Activated T-helper 2 cell treated with anti-CD3 and anti-CD28 coated beads, Interferon-gamma antibody, Interleukin-2, Interleukin-4, amounts not matched to agents 10 μg/mL and 5 μg/mL and 100 μg/mL, durations not matched to agents 14 hours and 24 hours and 36 hours (primary cell): ENCODE results near the gene TYK2. TPM values are rescaled to one million over a fixed set of nuclear protein-coding genes. Genes with fewer than 3 reads are reported as not detected.
"Not testable (repeated sequence)": the region's sequence is repeated elsewhere in the genome, so short reads cannot be mapped to it uniquely, and the experiment has no call there.

Experiments used
- DNase-seq: peaks from one replicate; pipeline ENCODE4 v3.0.0; 2021; ENCODE audit warnings: low spot score
- H3K27ac Mint-ChIP-seq: one replicate; pipeline ENCODE4 v1.8.0; 2021; ENCODE audit warnings: mixed read lengths
- H3K27me3 Mint-ChIP-seq: one replicate; pipeline ENCODE4 v1.8.0; 2021; ENCODE audit warnings: low read depth, mixed read lengths
- H3K36me3 Mint-ChIP-seq: one replicate; pipeline ENCODE4 v1.8.0; 2021; ENCODE audit warnings: low read depth, mixed read lengths
- H3K4me1 Mint-ChIP-seq: one replicate; pipeline ENCODE4 v1.8.0; 2021; ENCODE audit warnings: low read depth, mixed read lengths
- H3K4me3 Mint-ChIP-seq: one replicate; pipeline ENCODE4 v1.8.0; 2021; ENCODE audit warnings: low read depth, mild to moderate bottlenecking, moderate library complexity, mixed read lengths
- H3K9me3 Mint-ChIP-seq: one replicate; pipeline ENCODE4 v1.8.0; 2021; ENCODE audit warnings: mixed read lengths
- intact Hi-C: fragments of 100-400 bp; cut with micrococcal nuclease; formaldehyde crosslinking; loops from one replicate; pipeline ENCODE4 v1.15.1; 2023
- total RNA-seq: library from RNA; stranded (reverse); gene quantifications from 2 replicates; pipeline ENCODE4 v1.2.3, GENCODE V29; 2022

The TYK2 gene
- total RNA-seq, 1 donor from 2014 or later = 250 TPM

- peak; percentile 69 for DNase-seq
- no peak overlapping the region for H3K27ac Mint-ChIP-seq
- no peaks in the 10 kb centered on the region for H3K9me3 Mint-ChIP-seq
- no peaks in the 10 kb centered on the region for H3K27me3 Mint-ChIP-seq
- H3K4me3 Mint-ChIP-seq = no peak overlapping the region
- H3K4me1 Mint-ChIP-seq = peaks cover 5% of the 10 kb centered on the region
- peaks cover 40% of the 10 kb centered on the region for H3K36me3 Mint-ChIP-seq
- intact Hi-C loops = loop anchor here (1.0 kb wide), 2 partner anchors 119 to 129 kb away; no protein-coding TSS in a partner anchor
Observed at GRCh38 chr19:10388957-10389356, 8.6 kb upstream of the TYK2 start.

- peaks cover 17% of the 10 kb centered on the region for H3K36me3 Mint-ChIP-seq
- no peak for DNase-seq
- peaks cover 12% of the 10 kb centered on the region for H3K4me1 Mint-ChIP-seq
- H3K9me3 Mint-ChIP-seq = no peaks in the 10 kb centered on the region
- no peaks in the 10 kb centered on the region for H3K27me3 Mint-ChIP-seq
- no peak overlapping the region for H3K4me3 Mint-ChIP-seq
- intact Hi-C loops = loop anchor here (5.0 kb wide), 1 partner anchor 52 kb away; the partner anchor contains the start of gene RAVER1
- no peak overlapping the region for H3K27ac Mint-ChIP-seq
Observed at GRCh38 chr19:10384580-10384979, 4.2 kb upstream of the TYK2 start.

GRCh38 chr19:10383223-10383499 lies 2.8 kb upstream of the TYK2 start:
- not testable (repeated sequence) for DNase-seq
- peaks cover 21% of the 10 kb centered on the region for H3K36me3 Mint-ChIP-seq
- intact Hi-C loops = loop anchor here (5.0 kb wide), 1 partner anchor 51 kb away; the partner anchor contains the start of gene RAVER1

GRCh38 chr19:10379880-10380312 lies 476 bp downstream of the TYK2 start:
- Mint-ChIP-seq H3K27me3 (no peaks in the 10 kb centered on the region), H3K4me3 (peak overlapping the region; percentile 88), H3K9me3 (no peaks in the 10 kb centered on the region), H3K27ac (peak overlapping the region; percentile 88), H3K36me3 (peaks cover 32% of the 10 kb centered on the region), H3K4me1 (peaks cover 16% of the 10 kb centered on the region)
- intact Hi-C loops = loop anchor here (2.0 to 5.0 kb wide), 2 partner anchors 48 to 109 kb away; partner anchors contain the start of genes ICAM1 and RAVER1
- DNase-seq = no peak

More at GRCh38 chr19:10383223-10383499, 2.8 kb upstream of the TYK2 start:
- H3K4me1 Mint-ChIP-seq = peaks cover 16% of the 10 kb centered on the region
- not testable (repeated sequence) for H3K9me3 Mint-ChIP-seq, H3K27me3 Mint-ChIP-seq, H3K4me3 Mint-ChIP-seq, H3K27ac Mint-ChIP-seq

DNA sequence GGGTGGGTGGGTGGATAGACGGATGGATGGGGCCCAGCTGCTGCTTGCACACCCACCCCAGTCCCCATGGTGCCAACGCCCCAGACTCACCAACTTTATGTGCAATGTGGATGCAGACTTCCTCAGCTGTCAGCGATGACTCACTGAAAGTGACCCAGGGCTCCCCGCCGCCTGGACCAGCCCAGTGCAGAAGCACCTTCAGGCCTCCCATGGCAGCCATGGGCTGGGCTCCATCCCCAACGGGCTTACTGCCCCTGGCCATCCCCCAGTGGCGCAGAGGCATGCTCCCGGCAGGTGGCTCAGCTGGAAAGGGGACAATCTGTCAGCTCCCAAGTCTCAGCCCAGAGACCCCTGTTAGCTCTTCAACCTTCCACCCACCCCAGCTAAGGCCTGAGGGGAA lies 2.2 kb downstream of the TYK2 start:
- no peaks in the 10 kb centered on the region for H3K9me3 Mint-ChIP-seq
- H3K36me3 Mint-ChIP-seq = peaks cover 40% of the 10 kb centered on the region
- H3K4me3 Mint-ChIP-seq = peak overlapping the region; percentile 21
- no peak overlapping the region for H3K27ac Mint-ChIP-seq
- DNase-seq = no peak
- intact Hi-C loops = no loop called here
- H3K4me1 Mint-ChIP-seq = peaks cover 16% of the 10 kb centered on the region
- H3K27me3 Mint-ChIP-seq = no peaks in the 10 kb centered on the region

DNA sequence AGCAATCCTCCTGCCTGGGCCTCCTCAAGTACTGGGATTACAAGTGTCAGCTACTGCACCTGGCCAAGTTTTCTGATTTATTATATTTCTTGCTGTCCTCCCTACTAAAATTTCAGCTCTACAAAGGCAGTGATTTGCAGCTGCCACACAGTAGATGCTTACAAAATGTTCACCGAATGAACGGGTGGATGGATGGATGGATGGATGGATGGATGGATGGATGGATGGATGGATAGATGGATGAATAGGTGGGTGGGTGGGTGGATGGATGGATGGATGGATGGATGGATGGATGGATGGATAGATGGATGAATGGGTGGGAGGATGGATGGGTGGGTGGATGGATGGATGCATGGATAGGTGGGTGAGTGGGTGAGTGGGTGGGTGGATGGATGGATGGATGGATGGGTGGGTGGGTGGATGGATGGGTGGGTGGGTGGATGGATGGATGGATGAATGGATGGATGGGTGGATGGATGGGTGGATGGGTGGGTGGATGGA lies 3.2 kb downstream of the TYK2 start:
- Mint-ChIP-seq H3K4me1 (peaks cover 16% of the 10 kb centered on the region), H3K36me3 (peaks cover 40% of the 10 kb centered on the region), H3K4me3 (peak overlapping the region; percentile 30), H3K27ac (peak overlapping the region; percentile 22)
- DNase-seq, H3K9me3 Mint-ChIP-seq, intact Hi-C loops, H3K27me3 Mint-ChIP-seq: not testable (repeated sequence)

DNA sequence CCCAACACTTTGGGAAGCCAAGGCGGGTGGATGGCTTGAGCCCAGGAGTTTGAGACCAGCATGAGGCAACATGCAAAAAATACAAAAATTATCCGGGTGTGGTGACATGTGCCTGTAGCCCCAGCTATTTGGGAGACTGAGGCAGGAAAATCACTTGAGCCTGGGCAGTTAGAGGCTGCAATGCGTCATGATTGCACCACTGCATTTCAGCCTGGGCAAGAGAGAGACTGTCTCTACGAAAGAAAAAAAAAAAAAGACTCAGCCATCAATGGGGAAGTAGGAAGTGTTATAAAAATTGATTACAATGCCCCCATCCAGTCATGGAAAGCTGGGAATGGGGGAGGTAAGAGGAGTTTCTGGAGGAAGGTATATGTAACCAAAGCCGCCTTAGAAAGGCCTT lies 5.4 kb downstream of the TYK2 start:
- Mint-ChIP-seq H3K9me3 (no peaks in the 10 kb centered on the region), H3K27ac (no peak overlapping the region), H3K36me3 (peaks cover 38% of the 10 kb centered on the region)

GRCh38 chr19:10372690-10373089 lies 7.7 kb downstream of the TYK2 start:
- Mint-ChIP-seq H3K4me3 (no peak overlapping the region), H3K27ac (no peak overlapping the region), H3K36me3 (peaks cover 40% of the 10 kb centered on the region), H3K27me3 (no peaks in the 10 kb centered on the region), H3K9me3 (no peaks in the 10 kb centered on the region), H3K4me1 (no peaks in the 10 kb centered on the region)
- no peak for DNase-seq
- intact Hi-C loops = no loop called here

More for the DNA sequence above, 5.4 kb downstream of the TYK2 start:
- no peak overlapping the region for H3K4me3 Mint-ChIP-seq
- intact Hi-C loops = no loop called here
- peaks cover 8% of the 10 kb centered on the region for H3K4me1 Mint-ChIP-seq
- no peaks in the 10 kb centered on the region for H3K27me3 Mint-ChIP-seq
- no peak for DNase-seq

GRCh38 chr19:10368101-10368803 lies 12.1 kb downstream of the TYK2 start:
- DNase-seq = no peak

GRCh38 chr19:10366950-10367512 lies 13.3 kb downstream of the TYK2 start:
- H3K36me3 Mint-ChIP-seq = peaks cover 57% of the 10 kb centered on the region
- intact Hi-C loops, H3K4me3 Mint-ChIP-seq, H3K4me1 Mint-ChIP-seq, H3K27ac Mint-ChIP-seq, H3K27me3 Mint-ChIP-seq, H3K9me3 Mint-ChIP-seq, DNase-seq: not testable (repeated sequence)

More at GRCh38 chr19:10368101-10368803, 12.1 kb downstream of the TYK2 start:
- intact Hi-C loops = no loop called here
- no peaks in the 10 kb centered on the region for H3K4me1 Mint-ChIP-seq
- H3K27me3 Mint-ChIP-seq = no peaks in the 10 kb centered on the region
- H3K36me3 Mint-ChIP-seq = peaks cover 48% of the 10 kb centered on the region
- no peak overlapping the region for H3K27ac Mint-ChIP-seq
- no peak overlapping the region for H3K4me3 Mint-ChIP-seq
- no peaks in the 10 kb centered on the region for H3K9me3 Mint-ChIP-seq

GRCh38 chr19:10365518-10365917 lies 14.9 kb downstream of the TYK2 start:
- DNase-seq = no peak
- Mint-ChIP-seq H3K4me3 (no peak overlapping the region), H3K4me1 (no peaks in the 10 kb centered on the region), H3K9me3 (no peaks in the 10 kb centered on the region), H3K27me3 (no peaks in the 10 kb centered on the region), H3K36me3 (peaks cover 63% of the 10 kb centered on the region), H3K27ac (no peak overlapping the region)
- intact Hi-C loops = no loop called here

DNA sequence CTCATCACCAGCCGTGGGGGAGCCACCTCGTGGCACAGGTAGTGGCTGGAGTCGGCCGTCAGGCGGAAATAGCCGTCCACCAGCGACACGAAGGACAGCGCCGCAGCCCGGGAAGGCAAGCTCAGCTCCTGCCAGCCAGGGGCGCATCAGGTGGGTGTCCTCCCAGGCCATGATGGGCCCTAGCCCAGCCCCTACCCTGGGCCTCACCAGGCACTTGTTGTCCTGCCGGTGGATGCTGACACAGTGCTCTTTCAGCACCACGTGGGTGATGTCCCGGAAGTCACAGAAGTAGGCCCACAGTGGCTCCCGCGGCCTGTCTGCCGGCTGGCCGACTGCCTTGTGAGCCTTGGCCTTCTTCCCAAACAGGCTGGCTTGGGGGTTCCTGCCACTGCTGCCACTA lies 15.7 kb downstream of the TYK2 start:
- Mint-ChIP-seq H3K4me3 (no peak overlapping the region), H3K4me1 (no peaks in the 10 kb centered on the region), H3K9me3 (no peaks in the 10 kb centered on the region), H3K27me3 (no peaks in the 10 kb centered on the region), H3K27ac (no peak overlapping the region), H3K36me3 (peaks cover 67% of the 10 kb centered on the region)
- intact Hi-C loops = no loop called here
- DNase-seq = no peak

DNA sequence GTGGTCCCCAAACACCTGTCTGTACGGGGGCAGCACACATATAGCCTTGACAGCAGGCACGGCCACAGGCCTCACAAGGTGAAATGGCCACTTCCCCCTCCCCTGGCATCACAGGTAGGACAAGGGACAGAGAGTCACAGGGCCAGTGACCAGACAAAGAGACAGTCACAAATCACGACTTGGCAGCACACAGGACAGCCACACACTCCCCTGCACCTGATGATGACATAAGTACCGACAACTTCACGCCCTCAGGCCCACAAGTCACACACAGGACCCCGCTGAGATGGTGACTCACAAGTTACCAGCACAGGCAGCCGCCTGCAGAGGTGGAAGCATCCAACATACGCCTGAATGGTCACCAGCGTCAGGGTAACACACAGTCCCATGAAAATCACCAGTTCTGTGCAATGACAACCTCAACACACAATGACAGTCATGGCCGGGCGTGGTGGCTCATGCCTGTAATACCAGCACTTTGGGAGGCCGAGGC lies 16.5 kb downstream of the TYK2 start:
- Mint-ChIP-seq H3K9me3 (no peaks in the 10 kb centered on the region), H3K27ac (no peak overlapping the region), H3K27me3 (no peaks in the 10 kb centered on the region), H3K4me1 (no peaks in the 10 kb centered on the region), H3K36me3 (peaks cover 66% of the 10 kb centered on the region), H3K4me3 (no peak overlapping the region)
- intact Hi-C loops = no loop called here
- DNase-seq = no peak
